ENCODE measurements around the gene SLC25A10. TPM values are rescaled to one million over a fixed set of nuclear protein-coding genes. Genes with fewer than 3 reads are reported as not detected.

The SLC25A10 gene
- total RNA-seq, 2 experiments from 2014 or later, result 4.6 TPM

- no peak overlapping the region for H3K4me3 ChIP-seq (ENCODE audit: low read length)
- no peak overlapping the region for H3K4me3 Mint-ChIP-seq
- H3K4me1 ChIP-seq (ENCODE audit: insufficient read depth, low read length), result peaks cover 5% of the 10 kb centered on the region
- H3K36me3 Mint-ChIP-seq (ENCODE audit: low read depth), result no peaks in the 10 kb centered on the region
- peaks cover 0 to 10% of the 10 kb centered on the region in 2 experiments for H3K9me3 ChIP-seq (ENCODE audit: control insufficient read depth in 1 of 2, insufficient read depth in 1 of 2, low read length in 2 of 2)
- H3K27ac Mint-ChIP-seq, result no peak overlapping the region
- no peaks in the 10 kb centered on the region for H3K36me3 ChIP-seq (ENCODE audit: insufficient read depth, low read length)
- intact Hi-C loops (cut with DNase I, micrococcal nuclease), result no loop called here
- H3K27me3 Mint-ChIP-seq, result peaks cover 18% of the 10 kb centered on the region
- TF ChIP-seq CTCF (IDR thresholded peaks at IDR 0.05), result no peak
- ATAC-seq (ENCODE audit: poor library complexity) (no peak), DNase-seq (peak in 1 of 14 experiments; percentile 31)
- ChIA-PET POLR2A (no interaction called here), CTCF (no interaction called here)
- no peaks in the 10 kb centered on the region for H3K9me3 Mint-ChIP-seq
- H3K27ac ChIP-seq (ENCODE audit: low read depth in 1 of 2, low read length in 2 of 2), result no peak overlapping the region
- peaks cover 0 to 2% of the 10 kb centered on the region in 2 experiments for H3K27me3 ChIP-seq (ENCODE audit: control insufficient read depth in 1 of 2, insufficient read depth in 2 of 2, low read length in 2 of 2)
- H3K4me1 Mint-ChIP-seq (ENCODE audit: low read depth), result peaks cover 9% of the 10 kb centered on the region
Observed at GRCh38 chr17:81740395-81740961, 28.4 kb downstream of the SLC25A10 start.

- Histone ChIP-seq H3K27me3 (ENCODE audit: control insufficient read depth in 1 of 2, insufficient read depth in 2 of 2, low read length in 2 of 2) (no peaks in the 10 kb centered on the region), H3K36me3 (ENCODE audit: insufficient read depth, low read length) (no peaks in the 10 kb centered on the region), H3K27ac (ENCODE audit: low read depth in 1 of 2, low read length in 2 of 2) (no peak overlapping the region), H3K4me1 (ENCODE audit: insufficient read depth, low read length) (no peaks in the 10 kb centered on the region), H3K9me3 (ENCODE audit: control insufficient read depth in 1 of 2, insufficient read depth in 1 of 2, low read length in 2 of 2) (peaks cover 0 to 10% of the 10 kb centered on the region in 2 experiments), H3K4me3 (ENCODE audit: low read length) (no peak overlapping the region)
- H3K27me3 Mint-ChIP-seq, result peaks cover 12% of the 10 kb centered on the region
- DNase-seq (peak in 1 of 14 experiments; percentile 29), ATAC-seq (ENCODE audit: poor library complexity) (no peak)
- no peaks in the 10 kb centered on the region for H3K36me3 Mint-ChIP-seq (ENCODE audit: low read depth)
- H3K9me3 Mint-ChIP-seq, result no peaks in the 10 kb centered on the region
- ChIA-PET POLR2A (no interaction called here), CTCF (no interaction called here)
- intact Hi-C loops (cut with DNase I, micrococcal nuclease), result no loop called here
- no peak for TF ChIP-seq CTCF (IDR thresholded peaks at IDR 0.05)
- H3K4me3 Mint-ChIP-seq, result no peak overlapping the region
- H3K4me1 Mint-ChIP-seq (ENCODE audit: low read depth), result peaks cover 4% of the 10 kb centered on the region
- H3K27ac Mint-ChIP-seq, result no peak overlapping the region
Observed at GRCh38 chr17:81741049-81741593, 29.0 kb downstream of the SLC25A10 start.

GRCh38 chr17:81741594-81742452, 29.7 kb downstream of the SLC25A10 start:
- peaks cover 0 to 10% of the 10 kb centered on the region in 2 experiments for H3K9me3 ChIP-seq (ENCODE audit: control insufficient read depth in 1 of 2, insufficient read depth in 1 of 2, low read length in 2 of 2)
- Mint-ChIP-seq H3K36me3 (ENCODE audit: low read depth) (no peaks in the 10 kb centered on the region), H3K27me3 (peaks cover 12% of the 10 kb centered on the region), H3K4me1 (ENCODE audit: low read depth) (peaks cover 4% of the 10 kb centered on the region), H3K9me3 (no peaks in the 10 kb centered on the region), H3K27ac (no peak overlapping the region), H3K4me3 (no peak overlapping the region)
- TF ChIP-seq CTCF (IDR thresholded peaks at IDR 0.05), result no peak
- no peaks in the 10 kb centered on the region for H3K27me3 ChIP-seq (ENCODE audit: control insufficient read depth in 1 of 2, insufficient read depth in 2 of 2, low read length in 2 of 2)
- intact Hi-C loops (cut with DNase I, micrococcal nuclease), result no loop called here
- POLR2A ChIA-PET, result no interaction called here
- H3K4me3 ChIP-seq (ENCODE audit: low read length), result no peak overlapping the region
- H3K27ac ChIP-seq (ENCODE audit: low read depth in 1 of 2, low read length in 2 of 2), result no peak overlapping the region
- CTCF ChIA-PET, result no interaction called here
- H3K4me1 ChIP-seq (ENCODE audit: insufficient read depth, low read length), result no peaks in the 10 kb centered on the region
- DNase-seq (peak in 1 of 14 experiments; percentile 32), ATAC-seq (ENCODE audit: poor library complexity) (no peak)
- H3K36me3 ChIP-seq (ENCODE audit: insufficient read depth, low read length), result no peaks in the 10 kb centered on the region

Small RNAs within 50 kb of the gene (microRNA-seq; reads per million reads assigned to microRNA genes)
- gene MIR6786 (ENCODE audit: borderline microRNAs expressed, borderline replicate concordance), result 0.61 reads per million

Other genes with a start within 250 kb of the SLC25A10 start
- gene ACTG1, start 199.5 kb upstream of the SLC25A10 start, total RNA-seq, result 1,000 to 10,000 TPM; 1,296 to 1,318 TPM
- gene FSCN2, start 183.9 kb upstream of the SLC25A10 start, total RNA-seq, result 1 to 10 TPM; 1.0 to 1.1 TPM
- 10 to 100 TPM; 18.7 to 19.7 TPM for gene FAAP100, start 159.9 kb upstream of the SLC25A10 start, total RNA-seq
- gene NPLOC4, start 75.2 kb upstream of the SLC25A10 start, total RNA-seq, result 10 to 100 TPM; 61.0 to 62.4 TPM
- gene TSPAN10, start 75.1 kb upstream of the SLC25A10 start, total RNA-seq, result under 1 TPM in 1 of 2 experiments, not detected in 1; 0.17 TPM
- gene PDE6G, start 55.7 kb upstream of the SLC25A10 start, total RNA-seq, result under 1 TPM; 0.49 to 0.92 TPM
- gene OXLD1, start 45.7 kb upstream of the SLC25A10 start, total RNA-seq, result 10 to 100 TPM; 24.6 to 25.3 TPM
- gene CCDC137, start 45.5 kb upstream of the SLC25A10 start, total RNA-seq, result 10 to 100 TPM; 20.8 to 21.7 TPM
- gene ARL16, start 28.5 kb upstream of the SLC25A10 start, total RNA-seq, result 10 to 100 TPM; 35.7 to 38.5 TPM
- gene HGS, start 28.3 kb upstream of the SLC25A10 start, total RNA-seq, result 100 to 1,000 TPM; 118 to 127 TPM
- 10 to 100 TPM; 26.2 to 26.5 TPM for gene MRPL12, start 8.9 kb upstream of the SLC25A10 start, total RNA-seq
- gene GCGR, start 91.9 kb downstream of the SLC25A10 start, total RNA-seq, result not detected
- gene MCRIP1, start 121.0 kb downstream of the SLC25A10 start, total RNA-seq, result 10 to 100 TPM; 36.9 to 37.7 TPM
- not detected for gene PPP1R27, start 122.8 kb downstream of the SLC25A10 start, total RNA-seq
- gene P4HB, start 148.3 kb downstream of the SLC25A10 start, total RNA-seq, result 100 to 1,000 TPM; 223 to 233 TPM
- 100 to 1,000 TPM; 706 to 715 TPM for gene ARHGDIA, start 159.1 kb downstream of the SLC25A10 start, total RNA-seq
- 100 to 1,000 TPM in 1 of 2 experiments, 10 to 100 TPM in 1; 93.3 to 101 TPM for gene ALYREF, start 179.3 kb downstream of the SLC25A10 start, total RNA-seq
- 10 to 100 TPM; 27.9 to 28.9 TPM for gene ANAPC11, start 179.4 kb downstream of the SLC25A10 start, total RNA-seq
- under 1 TPM in 1 of 2 experiments, not detected in 1; 0.20 TPM for gene NPB, start 190.0 kb downstream of the SLC25A10 start, total RNA-seq
- 10 to 100 TPM; 18.7 to 18.9 TPM for gene PCYT2, start 199.1 kb downstream of the SLC25A10 start, total RNA-seq
- gene SIRT7, start 205.9 kb downstream of the SLC25A10 start, total RNA-seq, result 10 to 100 TPM; 56.7 to 57.5 TPM
- gene MAFG, start 215.5 kb downstream of the SLC25A10 start, total RNA-seq, result 10 to 100 TPM; 10.8 to 13.3 TPM
- gene PYCR1, start 225.0 kb downstream of the SLC25A10 start, total RNA-seq, result 1 to 10 TPM in 1 of 2 experiments, under 1 TPM in 1; 0.38 to 1.0 TPM
- gene MYADML2, start 234.9 kb downstream of the SLC25A10 start, total RNA-seq, result not detected
- gene NOTUM, start 248.9 kb downstream of the SLC25A10 start, total RNA-seq, result not detected

Data from CD4-positive, alpha-beta T cell (primary cell).